HS-27A (cell line): ENCODE results near the gene MAPK8.

ENCODE experiments used
- DNase-seq: peaks from one replicate; pipeline ENCODE4 v3.0.0-alpha.2; 2012; ENCODE audit warnings: low read depth, missing footprints

MAPK8 gene

DNA sequence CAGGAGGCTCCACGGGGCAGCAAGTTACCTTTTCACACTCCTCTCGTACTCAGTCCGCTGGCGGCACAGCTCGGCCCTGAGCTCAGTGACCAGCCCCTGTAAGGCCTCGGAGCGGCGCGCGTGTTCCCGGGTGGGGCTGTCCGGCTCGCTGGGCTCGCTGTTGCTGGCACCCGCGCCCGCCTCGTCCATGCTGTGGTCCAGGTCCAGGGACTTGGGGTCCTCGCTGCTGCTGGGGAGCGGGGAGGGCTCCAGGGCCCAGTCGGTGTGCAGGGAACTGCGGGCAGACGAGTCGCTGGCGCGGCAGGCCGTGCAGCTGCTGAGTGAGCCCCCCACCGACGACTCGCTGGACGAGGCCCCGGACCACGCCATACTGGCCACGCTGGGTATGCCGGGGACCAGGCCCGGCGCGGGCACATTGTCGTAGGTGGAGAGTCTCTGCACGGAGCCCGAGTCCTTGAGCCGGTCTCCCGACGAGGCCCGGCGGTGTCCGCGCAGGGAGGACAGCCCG, 143.8 kb downstream of the MAPK8 start:
- no peak for DNase-seq

DNA sequence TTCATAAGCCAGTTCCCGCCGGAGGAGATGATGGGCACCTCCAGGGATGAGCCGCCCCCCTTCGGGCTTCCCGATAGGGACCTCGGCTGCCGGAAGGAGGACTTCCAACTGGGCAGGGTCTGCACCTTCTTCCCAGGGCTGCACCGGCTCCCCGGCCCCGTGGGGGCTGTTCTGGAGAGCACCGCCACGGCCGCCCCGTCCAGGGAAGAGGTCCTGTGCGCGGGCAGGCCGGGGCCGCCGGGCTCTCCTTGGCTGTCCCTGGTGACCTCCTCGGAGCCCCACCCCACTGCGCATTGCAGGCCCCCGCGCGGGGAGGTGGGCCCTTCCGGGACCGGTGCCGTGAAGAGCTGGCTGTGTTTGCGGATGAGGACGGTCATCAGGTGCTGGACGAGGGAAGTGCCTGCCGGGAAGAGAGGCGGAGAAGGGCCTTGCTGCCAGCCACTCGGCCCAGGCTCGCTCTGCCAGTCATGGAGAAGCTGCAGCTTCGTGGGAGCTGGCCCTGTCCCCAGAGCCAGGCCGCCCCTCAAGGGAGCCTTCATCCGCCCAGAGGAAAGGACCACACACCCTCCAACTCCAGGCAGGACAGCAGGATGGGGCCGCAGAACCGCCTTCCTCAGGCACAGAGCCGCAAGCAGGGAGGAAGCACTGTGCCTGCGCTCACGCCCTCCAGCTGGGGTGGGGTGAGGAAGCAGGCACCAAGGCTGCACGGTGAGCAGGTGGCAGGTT, 144.4 kb downstream of the MAPK8 start:
- DNase-seq: no peak

DNA sequence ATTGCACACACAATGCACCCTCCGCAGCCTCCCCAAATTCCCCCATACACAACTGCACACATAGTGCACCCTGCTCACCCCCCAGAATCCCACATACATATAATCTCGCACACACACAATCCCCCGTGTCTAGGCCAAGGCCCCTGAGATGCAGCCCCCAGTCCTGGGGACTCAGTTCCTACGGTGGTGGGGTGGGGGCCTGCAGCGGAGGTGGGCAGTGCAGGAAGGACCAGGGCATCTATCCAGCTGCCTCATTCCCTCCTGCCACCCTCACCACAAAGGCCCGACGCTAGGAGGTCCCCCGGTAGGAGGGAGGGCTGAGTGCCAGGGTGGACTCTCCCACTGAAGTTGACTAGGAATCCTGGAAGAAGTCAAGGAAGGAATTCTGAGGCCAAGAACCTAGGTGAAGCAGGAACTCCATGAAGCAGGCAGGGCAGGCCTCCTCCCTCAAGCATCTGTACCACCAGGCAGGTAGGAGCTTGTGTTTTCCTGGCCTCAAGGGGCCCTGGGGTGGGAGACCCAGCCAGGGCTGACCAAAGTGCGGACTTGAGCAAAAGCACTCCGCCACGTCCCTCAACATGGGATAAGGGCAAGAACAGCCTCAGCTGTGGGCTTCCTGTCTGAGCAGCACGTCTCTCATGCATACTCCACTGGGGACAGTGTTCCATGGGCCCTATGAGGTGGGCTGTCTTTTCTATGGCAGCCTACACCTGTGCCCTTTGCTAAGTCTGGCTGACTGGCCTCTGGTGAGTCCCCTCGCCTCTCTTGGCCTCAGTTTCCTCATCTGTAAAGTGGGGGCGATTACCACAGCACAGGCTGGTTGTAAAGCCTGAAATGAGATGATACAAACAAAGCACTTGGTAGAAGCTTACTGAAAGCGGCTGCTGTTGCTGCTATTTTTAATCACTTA, 145.7 kb downstream of the MAPK8 start:
- DNase-seq: no peak

DNA sequence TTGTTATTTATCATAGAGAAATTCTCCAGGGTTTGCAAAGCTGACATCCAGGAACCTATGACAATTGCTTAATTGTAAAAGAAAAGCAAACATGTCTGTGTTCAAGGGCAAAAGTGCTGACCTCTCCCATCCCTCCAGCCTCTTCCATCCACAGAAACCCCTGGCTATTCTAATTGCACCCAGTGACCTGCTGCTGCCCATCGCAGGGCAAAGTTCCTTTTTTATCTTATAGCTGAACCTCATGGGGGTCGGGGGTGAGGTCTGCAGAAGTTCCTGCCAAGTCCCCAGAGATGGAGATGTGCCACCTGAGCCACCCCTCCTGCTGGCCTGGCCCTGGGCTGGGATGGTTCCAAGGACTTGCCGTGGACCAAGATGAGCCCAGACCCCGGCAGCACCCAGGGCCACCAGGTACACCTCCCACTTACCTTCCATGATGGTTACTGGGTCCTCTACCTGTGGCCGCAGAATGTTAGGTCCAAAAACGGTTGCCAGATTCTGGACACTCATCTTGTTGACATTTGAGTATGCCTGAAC, 146.5 kb downstream of the MAPK8 start:
- DNase-seq: no peak

DNA sequence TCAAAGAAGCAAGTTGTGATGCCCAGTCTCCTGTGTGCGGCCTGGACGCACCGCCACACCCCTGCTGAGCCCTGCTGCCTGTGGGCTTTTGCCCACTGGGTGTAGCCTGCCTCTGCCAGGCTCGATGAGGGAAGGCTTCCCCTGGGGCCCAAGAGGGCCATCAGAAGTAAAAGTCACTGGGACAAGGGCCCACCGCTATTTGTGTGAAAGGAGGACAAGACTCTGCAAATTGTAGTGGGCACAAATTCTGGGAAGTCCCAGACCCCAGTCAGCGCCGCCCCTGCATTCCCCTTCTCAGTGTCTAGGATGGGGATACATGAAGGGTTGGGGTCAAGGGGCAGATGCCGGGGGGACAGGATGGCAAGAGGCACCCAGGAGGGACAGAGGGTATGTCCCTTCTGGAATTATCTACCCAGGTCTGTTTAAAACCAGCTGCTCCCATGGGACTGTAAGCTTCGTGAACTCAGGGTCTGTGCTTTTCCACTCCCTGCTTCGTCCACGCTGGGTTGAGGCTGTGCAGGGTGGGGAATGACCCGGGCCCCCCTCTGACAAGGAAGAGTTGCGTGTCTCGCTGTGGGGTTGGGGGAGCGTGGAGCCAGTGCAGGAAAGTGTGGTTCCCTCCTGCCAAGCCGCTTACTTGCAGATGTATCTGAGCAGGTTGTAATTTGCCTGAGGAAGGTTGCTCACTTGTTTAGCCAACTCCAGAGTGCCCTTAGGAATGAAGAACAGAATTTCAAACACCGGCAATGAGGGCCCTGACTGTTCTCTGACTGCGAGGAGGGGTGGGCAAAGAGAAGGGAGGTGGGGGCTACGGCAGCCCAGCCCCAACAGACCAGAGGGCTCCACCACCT, 147.2 kb downstream of the MAPK8 start:
- DNase-seq: no peak

GRCh38 chr10:48454302-48455054, 148.0 kb downstream of the MAPK8 start:
- DNase-seq: no peak

GRCh38 chr10:48455055-48455391, 148.5 kb downstream of the MAPK8 start:
- no peak for DNase-seq

DNA sequence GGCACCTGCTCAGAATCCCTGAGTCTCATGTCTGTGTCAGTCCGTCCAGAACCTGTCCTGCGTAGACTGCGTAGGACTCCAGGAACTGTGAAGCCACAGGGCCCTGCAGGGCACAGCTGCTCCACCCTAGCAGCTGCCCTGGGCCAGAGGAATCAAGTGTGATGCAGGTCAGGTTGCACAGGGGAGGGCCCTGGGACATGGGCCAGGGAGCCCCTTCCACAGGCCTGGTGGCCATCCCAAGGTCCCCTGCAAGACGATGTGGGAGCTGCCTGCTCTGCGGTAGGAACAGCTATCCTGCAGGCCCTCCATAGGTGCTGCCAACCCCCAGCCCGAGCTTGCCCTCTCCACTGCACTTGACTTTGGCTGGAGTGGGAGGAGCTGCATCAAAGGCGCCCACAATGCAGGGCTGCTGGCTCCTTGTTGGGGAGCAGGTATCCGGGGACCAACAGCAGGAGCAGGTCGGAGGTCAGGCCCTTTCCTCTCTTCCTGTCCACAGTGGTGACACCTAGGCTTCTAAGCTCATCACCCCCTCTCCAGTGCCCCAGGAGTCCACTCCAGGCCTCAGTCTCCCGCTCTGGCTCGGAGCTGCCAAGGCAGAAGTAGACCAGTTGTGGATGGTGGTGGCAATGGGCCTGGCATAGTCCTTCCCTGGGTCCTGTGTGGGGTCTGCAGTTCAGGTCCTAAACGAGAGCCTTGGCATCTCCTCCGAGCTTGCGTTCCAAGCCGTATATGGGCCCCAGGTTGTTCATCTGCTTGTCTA, 149.1 kb downstream of the MAPK8 start:
- DNase-seq: no peak

DNA sequence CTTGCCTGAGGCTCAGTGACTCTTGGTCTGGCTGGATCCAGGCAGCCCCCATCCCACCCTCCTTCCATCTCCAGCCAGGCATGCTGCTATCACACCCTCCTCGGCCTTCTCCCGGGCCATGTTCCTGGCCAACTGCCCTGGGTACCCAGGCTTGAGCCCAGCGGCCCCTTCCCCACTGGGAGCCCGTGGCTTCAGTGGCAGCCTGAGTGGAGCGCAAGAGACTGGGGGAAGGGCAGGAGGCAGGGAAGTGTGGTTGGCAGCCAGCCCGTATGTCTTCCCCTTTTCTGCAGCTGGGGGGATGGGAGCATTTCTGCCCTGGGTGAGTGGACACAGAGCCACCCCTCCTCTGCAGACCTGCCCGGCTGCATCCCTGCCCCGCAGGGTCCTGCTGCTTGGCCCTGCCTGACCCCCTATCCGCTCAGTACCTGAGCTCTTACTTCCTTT, 149.9 kb downstream of the MAPK8 start:
- no peak for DNase-seq

GRCh38 chr10:48456808-48457761, 150.6 kb downstream of the MAPK8 start:
- no peak for DNase-seq

DNA sequence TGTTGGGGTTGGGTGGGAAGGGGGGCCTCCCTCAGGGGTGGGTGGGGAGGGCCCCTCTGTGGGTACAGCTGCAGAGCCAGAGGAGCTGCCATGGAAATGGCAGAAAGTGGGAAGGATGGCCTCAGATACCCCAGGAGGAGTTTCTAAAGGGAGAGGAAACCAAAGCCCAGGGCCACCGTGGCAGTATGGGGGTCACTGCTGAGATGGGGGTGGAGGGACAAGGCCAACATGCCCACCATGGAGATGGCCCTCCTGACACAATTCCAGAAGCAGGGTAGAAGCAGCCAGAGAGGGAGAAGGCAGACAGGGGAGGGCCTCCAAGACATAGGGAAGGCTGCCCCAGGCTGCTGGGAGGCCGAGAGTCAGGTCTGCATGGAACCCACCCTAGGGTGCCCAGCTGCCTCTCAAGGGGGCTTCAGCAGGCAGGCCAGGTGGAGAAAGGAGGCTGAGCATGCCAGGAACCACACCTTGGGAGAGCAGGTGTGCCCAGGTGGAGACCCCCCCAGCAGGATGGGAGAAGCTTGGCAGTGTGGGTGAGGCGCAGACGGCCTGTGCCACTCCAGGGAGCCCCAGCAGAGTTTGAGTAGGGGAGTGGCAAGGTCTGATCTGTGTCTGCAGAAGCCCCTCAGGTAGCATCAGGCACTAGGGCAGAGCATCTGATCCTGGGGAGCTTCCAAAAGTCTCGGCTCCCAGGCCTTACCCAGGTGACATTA, 151.6 kb downstream of the MAPK8 start:
- DNase-seq: no peak

- no peak for DNase-seq
These were observed 152.2 kb downstream of the MAPK8 start for GRCh38 chr10:48458662-48459048.

- no peak for DNase-seq
These were observed 153.0 kb downstream of the MAPK8 start for GRCh38 chr10:48459270-48460150.

DNA sequence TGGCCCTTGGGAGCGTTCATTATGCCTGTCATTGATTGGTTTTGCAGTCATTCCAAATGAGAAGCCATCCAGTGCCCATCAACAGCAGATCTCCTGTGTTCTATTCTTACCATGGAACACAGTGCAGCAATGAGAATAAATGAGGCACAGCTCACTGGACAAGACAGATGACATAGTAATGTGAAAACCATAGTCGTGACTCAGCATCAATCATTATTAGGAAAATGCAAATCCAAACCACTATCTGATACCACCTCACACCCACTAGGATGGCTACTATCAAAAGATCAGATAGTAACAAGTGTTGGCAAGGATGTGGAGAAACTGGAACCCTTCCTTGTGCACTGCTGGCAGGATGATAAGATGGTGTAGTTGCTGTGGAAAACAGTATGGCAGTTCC, 153.7 kb downstream of the MAPK8 start:
- no peak for DNase-seq

- no peak for DNase-seq
These were observed 155.4 kb downstream of the MAPK8 start for GRCh38 chr10:48461623-48462481.

DNA sequence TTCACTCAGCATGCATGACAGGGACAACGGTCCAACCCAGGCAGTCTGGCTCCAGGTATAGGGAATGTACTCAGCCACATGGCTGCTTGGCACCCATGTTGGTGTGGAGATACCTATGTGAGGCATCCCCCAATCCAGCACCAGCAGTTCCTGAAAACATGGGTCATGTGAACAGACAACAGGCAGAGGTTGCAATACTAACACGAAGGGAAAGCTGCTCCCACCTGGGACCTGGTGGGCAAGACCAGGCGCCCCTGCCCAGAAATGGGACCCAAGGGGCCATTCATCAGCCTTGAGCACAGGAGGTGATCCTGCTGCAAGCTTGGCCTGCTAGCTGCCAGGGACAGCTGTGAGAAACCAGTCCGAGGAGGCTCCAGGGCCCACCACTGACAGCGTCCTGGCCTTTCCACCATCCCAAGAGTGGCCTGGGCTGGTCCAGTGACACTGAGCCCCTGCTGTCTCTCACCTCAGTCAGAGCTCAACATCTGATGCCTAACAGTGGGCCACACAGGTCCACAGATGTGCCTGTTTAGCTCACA, 156.1 kb downstream of the MAPK8 start:
- DNase-seq: no peak
